Measurements from ENCODE around the gene HABP4.

DNA sequence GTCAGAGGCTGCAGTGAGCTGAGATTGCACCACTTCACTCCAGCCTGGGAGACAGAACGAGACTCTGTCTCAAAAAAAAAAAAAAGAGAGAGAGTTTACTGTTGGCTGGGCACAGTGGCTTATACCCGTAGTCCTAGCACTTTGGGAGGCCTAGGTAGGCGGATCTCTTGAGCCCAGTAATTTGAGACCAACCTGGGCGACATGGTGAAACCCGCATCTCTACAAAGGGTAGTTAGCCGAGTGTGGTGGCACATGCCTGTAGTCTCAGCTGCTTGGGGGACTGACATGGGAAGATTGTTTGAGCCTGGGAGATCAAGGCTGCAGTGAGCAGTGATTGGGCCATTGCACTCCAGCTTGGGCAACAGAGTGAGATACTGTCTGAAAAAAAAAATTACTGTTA lies 12.6 kb downstream of the HABP4 start:
- TF ChIP-seq, protein P1, sequence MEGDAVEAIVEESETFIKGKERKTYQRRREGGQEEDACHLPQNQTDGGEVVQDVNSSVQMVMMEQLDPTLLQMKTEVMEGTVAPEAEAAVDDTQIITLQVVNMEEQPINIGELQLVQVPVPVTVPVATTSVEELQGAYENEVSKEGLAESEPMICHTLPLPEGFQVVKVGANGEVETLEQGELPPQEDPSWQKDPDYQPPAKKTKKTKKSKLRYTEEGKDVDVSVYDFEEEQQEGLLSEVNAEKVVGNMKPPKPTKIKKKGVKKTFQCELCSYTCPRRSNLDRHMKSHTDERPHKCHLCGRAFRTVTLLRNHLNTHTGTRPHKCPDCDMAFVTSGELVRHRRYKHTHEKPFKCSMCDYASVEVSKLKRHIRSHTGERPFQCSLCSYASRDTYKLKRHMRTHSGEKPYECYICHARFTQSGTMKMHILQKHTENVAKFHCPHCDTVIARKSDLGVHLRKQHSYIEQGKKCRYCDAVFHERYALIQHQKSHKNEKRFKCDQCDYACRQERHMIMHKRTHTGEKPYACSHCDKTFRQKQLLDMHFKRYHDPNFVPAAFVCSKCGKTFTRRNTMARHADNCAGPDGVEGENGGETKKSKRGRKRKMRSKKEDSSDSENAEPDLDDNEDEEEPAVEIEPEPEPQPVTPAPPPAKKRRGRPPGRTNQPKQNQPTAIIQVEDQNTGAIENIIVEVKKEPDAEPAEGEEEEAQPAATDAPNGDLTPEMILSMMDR (IDR thresholded peaks at IDR 0.05) = no peak
- no peak for TF ChIP-seq POLR2A (IDR thresholded peaks at IDR 0.05)
